Measurements from ENCODE around the gene MGAT5. TPM values are rescaled to one million over a fixed set of nuclear protein-coding genes. Genes with fewer than 3 reads are reported as not detected.

MGAT5 gene
- total RNA-seq, 1 donor from 2014 or later: 58.8 TPM

DNA sequence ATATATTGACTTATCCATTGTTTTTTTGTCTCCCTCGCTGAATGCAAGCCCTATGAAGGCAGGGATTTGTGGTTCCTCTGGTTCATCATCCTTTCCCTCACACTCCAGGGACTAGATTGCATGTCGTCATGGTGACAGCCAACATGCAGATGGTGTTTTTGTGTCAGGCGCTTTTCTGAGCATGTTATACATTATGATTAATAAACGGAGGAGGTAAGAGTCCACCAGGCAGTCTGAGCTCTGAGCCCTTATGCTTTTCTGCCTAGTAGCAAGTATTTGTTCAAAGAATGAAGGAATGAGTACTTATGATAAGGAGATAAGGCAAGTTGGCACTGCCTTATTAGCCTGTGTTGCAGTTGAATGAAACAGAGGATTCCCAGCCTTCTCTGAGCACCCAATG is 181.6 kb downstream of the MGAT5 start:
- H3K36me3 Mint-ChIP-seq (ENCODE audit: unreplicated experiment): peaks cover 7% of the 10 kb centered on the region
- no peak for DNase-seq
- H3K4me3 Mint-ChIP-seq (ENCODE audit: unreplicated experiment): no peak overlapping the region
- H3K4me1 Mint-ChIP-seq (ENCODE audit: low read depth, unreplicated experiment): no peaks in the 10 kb centered on the region
- no peak overlapping the region for H3K27ac Mint-ChIP-seq (ENCODE audit: unreplicated experiment)
- TF ChIP-seq, protein P1, sequence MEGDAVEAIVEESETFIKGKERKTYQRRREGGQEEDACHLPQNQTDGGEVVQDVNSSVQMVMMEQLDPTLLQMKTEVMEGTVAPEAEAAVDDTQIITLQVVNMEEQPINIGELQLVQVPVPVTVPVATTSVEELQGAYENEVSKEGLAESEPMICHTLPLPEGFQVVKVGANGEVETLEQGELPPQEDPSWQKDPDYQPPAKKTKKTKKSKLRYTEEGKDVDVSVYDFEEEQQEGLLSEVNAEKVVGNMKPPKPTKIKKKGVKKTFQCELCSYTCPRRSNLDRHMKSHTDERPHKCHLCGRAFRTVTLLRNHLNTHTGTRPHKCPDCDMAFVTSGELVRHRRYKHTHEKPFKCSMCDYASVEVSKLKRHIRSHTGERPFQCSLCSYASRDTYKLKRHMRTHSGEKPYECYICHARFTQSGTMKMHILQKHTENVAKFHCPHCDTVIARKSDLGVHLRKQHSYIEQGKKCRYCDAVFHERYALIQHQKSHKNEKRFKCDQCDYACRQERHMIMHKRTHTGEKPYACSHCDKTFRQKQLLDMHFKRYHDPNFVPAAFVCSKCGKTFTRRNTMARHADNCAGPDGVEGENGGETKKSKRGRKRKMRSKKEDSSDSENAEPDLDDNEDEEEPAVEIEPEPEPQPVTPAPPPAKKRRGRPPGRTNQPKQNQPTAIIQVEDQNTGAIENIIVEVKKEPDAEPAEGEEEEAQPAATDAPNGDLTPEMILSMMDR (IDR thresholded peaks at IDR 0.05; ENCODE audit: partially characterized antibody, unreplicated experiment): no peak
- H3K9me3 Mint-ChIP-seq (ENCODE audit: unreplicated experiment): no peaks in the 10 kb centered on the region
- H3K27me3 Mint-ChIP-seq (ENCODE audit: unreplicated experiment): peaks cover 6% of the 10 kb centered on the region

DNA sequence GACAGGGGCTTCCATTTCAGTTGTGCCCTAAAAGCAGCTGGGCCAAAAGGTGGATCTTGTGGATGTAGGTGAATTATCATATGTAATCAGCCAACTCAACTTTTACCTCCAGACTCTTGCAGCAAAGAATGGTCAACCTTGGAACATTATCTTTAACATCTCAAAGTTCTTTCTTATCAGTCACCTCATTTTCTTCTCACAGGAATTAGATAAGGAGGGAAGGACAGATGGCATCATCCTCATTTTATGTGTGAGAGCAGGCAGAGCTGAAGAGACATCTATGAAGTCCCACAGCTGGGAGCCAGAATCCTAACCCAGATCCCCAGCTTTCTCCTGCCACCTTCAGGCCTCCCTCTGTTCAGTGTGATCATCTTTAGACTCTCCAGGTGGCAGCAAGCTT is 182.1 kb downstream of the MGAT5 start:
- TF ChIP-seq, protein P1 (IDR thresholded peaks at IDR 0.05; ENCODE audit: partially characterized antibody, unreplicated experiment): no peak
- no peak for DNase-seq
- H3K27me3 Mint-ChIP-seq (ENCODE audit: unreplicated experiment): peaks cover 4% of the 10 kb centered on the region
- no peak overlapping the region for H3K27ac Mint-ChIP-seq (ENCODE audit: unreplicated experiment)
- no peaks in the 10 kb centered on the region for H3K9me3 Mint-ChIP-seq (ENCODE audit: unreplicated experiment)
- peaks cover 7% of the 10 kb centered on the region for H3K36me3 Mint-ChIP-seq (ENCODE audit: unreplicated experiment)
- no peak overlapping the region for H3K4me3 Mint-ChIP-seq (ENCODE audit: unreplicated experiment)
- H3K4me1 Mint-ChIP-seq (ENCODE audit: low read depth, unreplicated experiment): no peaks in the 10 kb centered on the region

DNA sequence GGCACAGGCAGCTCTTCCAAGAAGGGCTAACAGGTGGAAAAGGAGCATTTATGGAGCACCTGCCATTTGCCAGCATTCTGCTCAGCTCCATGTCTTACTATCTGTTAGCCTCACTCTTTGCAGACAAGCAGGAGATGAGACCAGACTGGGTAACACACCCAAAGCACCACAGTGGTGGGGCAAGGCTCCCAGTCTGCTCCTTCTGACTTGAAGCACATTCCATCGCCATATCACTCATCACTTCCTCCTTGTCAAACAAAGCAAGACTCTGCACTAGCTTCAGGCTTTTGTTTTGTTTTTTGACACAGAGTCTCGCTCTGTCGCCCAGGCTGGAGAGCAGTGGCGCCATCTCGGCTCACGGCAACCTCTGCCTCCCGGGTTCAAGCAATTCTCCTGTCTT is 182.8 kb downstream of the MGAT5 start:
- H3K4me1 Mint-ChIP-seq (ENCODE audit: low read depth, unreplicated experiment): no peaks in the 10 kb centered on the region
- DNase-seq: no peak
- H3K9me3 Mint-ChIP-seq (ENCODE audit: unreplicated experiment): no peaks in the 10 kb centered on the region
- H3K27ac Mint-ChIP-seq (ENCODE audit: unreplicated experiment): no peak overlapping the region
- peaks cover 7% of the 10 kb centered on the region for H3K36me3 Mint-ChIP-seq (ENCODE audit: unreplicated experiment)
- no peak overlapping the region for H3K4me3 Mint-ChIP-seq (ENCODE audit: unreplicated experiment)
- TF ChIP-seq, protein P1 (IDR thresholded peaks at IDR 0.05; ENCODE audit: partially characterized antibody, unreplicated experiment): no peak
- H3K27me3 Mint-ChIP-seq (ENCODE audit: unreplicated experiment): peaks cover 4% of the 10 kb centered on the region

DNA sequence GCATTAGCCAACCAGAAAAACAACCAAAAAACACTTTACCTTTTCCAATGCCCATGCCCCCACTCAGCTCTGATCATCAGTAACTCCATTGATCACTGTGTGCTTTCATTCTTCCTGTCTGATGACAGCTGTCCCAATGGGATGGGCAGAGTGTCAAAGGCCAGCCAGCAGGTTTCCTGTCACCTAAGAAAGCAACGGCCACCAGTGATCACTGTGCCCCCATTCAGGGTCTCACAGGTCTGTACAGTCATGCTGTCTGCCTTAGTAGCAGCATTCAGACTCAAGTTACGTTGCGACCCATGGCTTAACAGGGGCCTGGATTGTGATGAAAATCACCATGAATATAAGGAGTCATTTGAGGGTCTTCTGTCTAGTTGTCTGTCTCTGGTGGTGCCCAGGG is 184.5 kb downstream of the MGAT5 start:
- DNase-seq: no peak
- H3K27ac Mint-ChIP-seq (ENCODE audit: unreplicated experiment): no peak overlapping the region
- peaks cover 7% of the 10 kb centered on the region for H3K36me3 Mint-ChIP-seq (ENCODE audit: unreplicated experiment)
- no peak overlapping the region for H3K4me3 Mint-ChIP-seq (ENCODE audit: unreplicated experiment)
- TF ChIP-seq, protein P1 (IDR thresholded peaks at IDR 0.05; ENCODE audit: partially characterized antibody, unreplicated experiment): no peak
- H3K4me1 Mint-ChIP-seq (ENCODE audit: low read depth, unreplicated experiment): no peaks in the 10 kb centered on the region
- H3K27me3 Mint-ChIP-seq (ENCODE audit: unreplicated experiment): peaks cover 2% of the 10 kb centered on the region
- no peaks in the 10 kb centered on the region for H3K9me3 Mint-ChIP-seq (ENCODE audit: unreplicated experiment)

DNA sequence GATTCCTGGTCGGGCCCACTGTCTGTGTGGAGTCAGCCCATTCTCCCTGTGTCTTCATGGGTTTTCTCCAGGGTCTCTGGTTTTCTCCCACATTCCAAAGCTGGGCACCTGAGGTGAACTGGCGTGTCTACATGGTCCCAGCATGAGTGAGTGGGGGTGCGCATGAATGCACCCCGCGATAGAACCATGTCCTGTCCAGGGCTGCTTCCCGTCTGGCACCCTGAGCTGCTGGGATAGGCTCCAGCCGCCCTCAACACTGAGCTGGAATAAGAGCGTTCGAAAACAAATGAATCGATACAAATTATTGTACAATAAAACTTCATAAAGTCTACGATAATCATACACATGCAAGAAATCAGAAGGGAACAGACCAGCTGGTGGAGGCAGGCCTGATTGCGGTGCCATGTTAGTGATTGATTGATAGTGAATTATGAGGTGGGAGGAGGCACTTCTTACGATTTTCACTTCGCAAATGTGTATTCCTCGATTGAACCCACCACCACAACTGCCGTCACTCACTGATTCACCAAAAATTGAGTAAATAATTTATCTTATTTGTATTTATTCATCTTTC is 186.6 kb downstream of the MGAT5 start:
- Mint-ChIP-seq H3K27ac (ENCODE audit: unreplicated experiment) (no peak overlapping the region), H3K9me3 (ENCODE audit: unreplicated experiment) (no peaks in the 10 kb centered on the region), H3K27me3 (ENCODE audit: unreplicated experiment) (no peaks in the 10 kb centered on the region), H3K4me1 (ENCODE audit: low read depth, unreplicated experiment) (peaks cover under 1% of the 10 kb centered on the region), H3K36me3 (ENCODE audit: unreplicated experiment) (peaks cover under 1% of the 10 kb centered on the region), H3K4me3 (ENCODE audit: unreplicated experiment) (no peak overlapping the region)
- TF ChIP-seq, protein P1 (IDR thresholded peaks at IDR 0.05; ENCODE audit: partially characterized antibody, unreplicated experiment): no peak
- no peak for DNase-seq

Data from glutamatergic neuron (in vitro differentiated cells).